Measurements from ENCODE around the gene TTC29.

Gene TTC29

GRCh38 chr4:146945556-146946374, at the start of gene TTC29:
Gene TTC29 (minus strand): TSS chr4:146945864. CDS start chr4:146939895, 5,969 bp downstream.
- peak; percentile 93 for DNase-seq

DNA sequence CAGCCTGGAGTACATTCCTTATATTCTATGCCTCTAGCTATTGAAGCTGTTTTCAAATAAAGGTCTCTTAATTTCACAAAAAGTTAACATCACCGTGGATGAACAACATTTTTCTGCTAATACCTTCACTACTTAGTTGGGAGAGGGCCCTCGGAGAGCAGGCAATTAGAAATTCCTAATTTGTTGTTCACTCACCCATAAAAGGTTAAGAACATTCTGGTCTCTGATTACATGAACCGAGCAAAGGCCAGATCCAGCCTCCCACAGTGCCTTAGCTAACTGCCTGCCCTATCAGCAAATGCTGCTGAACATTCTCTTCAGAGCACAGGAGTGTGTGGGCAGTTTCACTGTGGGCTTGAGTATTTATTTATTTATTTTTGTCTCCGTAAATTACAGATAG, 36.0 kb upstream of the TTC29 start:
- DNase-seq: no peak

GRCh38 chr4:146978641-146979040, 33.0 kb upstream of the TTC29 start:
- no peak for DNase-seq

GRCh38 chr4:146976145-146976544, 30.5 kb upstream of the TTC29 start:
- DNase-seq: no peak

- no peak for DNase-seq
Measured at GRCh38 chr4:146975527-146975926, 29.9 kb upstream of the TTC29 start.

DNA sequence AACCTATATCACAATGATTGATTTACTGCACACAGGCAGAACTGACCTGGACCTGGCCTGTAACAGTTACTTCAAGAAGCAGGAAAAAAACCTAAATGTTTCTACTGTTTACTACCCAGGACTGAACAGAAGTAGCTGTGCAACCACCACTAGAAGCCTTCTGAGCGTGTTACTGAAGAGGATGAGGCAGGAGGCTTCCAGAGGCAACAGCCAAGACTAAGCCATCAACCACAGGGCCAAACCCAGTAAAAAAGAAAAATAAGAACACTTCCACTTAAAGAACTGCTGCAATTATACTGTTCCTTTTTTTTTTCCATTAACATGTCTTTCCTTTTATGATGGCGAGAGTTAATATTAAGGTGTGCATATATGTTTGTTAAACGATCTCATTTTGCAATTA, 29.4 kb upstream of the TTC29 start:
- DNase-seq: no peak

GRCh38 chr4:146972036-146972435, 26.4 kb upstream of the TTC29 start:
- no peak for DNase-seq

GRCh38 chr4:146969126-146969525, 23.5 kb upstream of the TTC29 start:
- DNase-seq: no peak

DNA sequence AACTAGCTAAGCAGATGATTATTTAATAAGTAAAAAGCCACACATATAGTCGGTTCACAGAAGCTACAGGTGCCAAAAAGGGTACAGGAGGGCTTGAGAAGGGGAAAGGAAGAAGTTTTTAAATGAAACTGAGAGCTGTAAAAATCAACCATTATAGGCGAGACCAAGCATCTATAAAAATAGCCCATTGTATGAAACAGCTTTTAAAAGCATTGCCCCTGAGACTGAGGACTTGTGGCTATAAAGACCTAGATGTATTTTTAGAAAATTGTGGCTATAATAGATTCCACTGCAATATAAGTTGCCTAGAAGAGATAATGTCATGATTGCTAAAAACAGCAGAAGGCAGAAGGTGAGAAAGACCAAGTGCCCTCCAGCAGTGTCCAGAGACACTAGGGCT, 15.0 kb upstream of the TTC29 start:
- no peak for DNase-seq

DNA sequence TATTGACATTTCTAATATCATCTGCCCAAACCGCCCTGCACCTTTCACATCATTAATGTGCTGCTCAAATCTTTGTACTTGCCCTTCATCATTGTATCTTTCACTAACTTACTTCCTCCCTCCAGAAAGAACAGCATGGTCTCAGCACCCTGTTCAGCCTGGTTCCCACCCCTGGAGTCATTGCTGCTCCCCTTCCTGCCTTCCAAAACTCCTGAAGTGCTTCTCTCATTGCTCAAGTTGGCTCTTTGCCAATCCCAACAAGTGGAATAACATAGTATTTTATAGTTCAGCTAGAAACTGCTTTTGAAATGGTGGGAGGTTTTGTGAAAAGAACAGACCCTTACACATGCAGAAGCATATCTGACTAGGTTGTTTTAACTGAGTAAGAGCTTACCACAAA, 14.0 kb upstream of the TTC29 start:
- DNase-seq: no peak

GRCh38 chr4:146957237-146957636, 11.6 kb upstream of the TTC29 start:
- no peak for DNase-seq

DNA sequence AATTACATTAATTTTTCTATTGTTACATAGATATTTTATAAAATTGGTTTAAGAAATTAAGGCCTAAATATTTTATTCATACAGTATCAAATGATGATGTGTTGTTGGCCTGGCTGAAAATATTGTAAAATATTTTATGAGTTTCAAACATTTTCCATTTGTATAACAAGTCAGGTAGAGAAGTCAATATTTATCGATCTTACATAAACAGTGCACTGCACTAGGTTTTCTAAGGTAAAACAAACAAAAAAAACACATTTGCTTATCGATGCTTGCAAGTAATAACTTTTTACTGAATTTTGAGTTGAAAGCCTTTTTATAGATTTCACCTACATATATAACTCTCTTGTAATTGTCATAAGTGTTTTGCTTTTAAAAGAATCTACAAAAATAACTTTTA, 7.2 kb upstream of the TTC29 start:
- no peak for DNase-seq

GRCh38 chr4:146949559-146949958, 3.9 kb upstream of the TTC29 start:
- DNase-seq: no peak

DNA sequence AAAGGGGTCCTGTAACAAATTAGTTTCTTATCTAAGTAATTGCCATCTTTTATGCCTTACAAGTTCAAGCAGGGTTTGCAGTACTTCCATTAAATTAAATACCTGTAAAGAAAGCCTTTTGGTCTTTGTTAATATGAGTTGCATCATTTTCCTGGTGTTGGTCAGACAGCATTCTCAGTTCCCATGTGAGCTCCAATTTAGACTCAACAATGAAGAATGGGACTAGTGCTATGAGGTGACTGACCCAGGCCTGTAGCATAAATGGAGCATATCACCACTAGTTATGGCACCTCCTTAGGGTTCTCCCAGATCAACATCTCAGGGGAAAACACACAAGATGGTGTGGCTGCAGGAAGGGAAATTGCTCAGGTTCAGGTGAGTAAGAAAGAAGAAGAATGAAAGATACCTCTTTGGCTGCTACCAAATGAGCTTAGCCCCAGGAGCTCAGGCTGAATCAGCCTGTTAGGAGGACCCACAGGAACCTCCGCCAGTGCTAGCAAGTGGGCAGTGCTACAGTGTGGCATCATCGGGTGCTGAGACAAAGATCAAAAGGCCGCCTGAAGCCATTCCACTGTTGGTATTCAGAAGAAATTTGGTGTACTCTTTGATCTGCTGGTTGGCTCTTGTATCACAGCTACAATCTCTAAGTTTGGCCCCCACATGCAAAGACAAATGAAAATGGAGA, 1.8 kb downstream of the TTC29 start:
- no peak for DNase-seq

DNA sequence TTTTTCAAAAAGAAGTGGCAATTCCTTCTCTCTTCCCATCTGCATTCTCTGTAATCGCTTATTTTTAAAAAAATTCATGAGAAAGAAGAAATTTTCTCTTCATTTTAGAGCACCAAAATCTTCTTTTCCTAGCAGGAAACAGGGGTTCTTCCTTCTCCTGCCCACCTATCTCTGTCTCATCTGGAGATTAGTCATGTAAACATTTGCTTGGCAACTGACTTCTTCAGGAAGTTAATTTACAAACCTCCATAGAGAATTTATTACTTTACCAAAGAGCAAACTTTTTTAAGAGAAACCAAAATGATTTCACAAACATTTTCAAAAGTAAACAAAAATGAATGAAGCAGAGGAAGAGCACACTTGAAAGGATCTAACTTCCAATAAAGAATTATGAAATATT, 13.5 kb downstream of the TTC29 start:
- no peak for DNase-seq

DNA sequence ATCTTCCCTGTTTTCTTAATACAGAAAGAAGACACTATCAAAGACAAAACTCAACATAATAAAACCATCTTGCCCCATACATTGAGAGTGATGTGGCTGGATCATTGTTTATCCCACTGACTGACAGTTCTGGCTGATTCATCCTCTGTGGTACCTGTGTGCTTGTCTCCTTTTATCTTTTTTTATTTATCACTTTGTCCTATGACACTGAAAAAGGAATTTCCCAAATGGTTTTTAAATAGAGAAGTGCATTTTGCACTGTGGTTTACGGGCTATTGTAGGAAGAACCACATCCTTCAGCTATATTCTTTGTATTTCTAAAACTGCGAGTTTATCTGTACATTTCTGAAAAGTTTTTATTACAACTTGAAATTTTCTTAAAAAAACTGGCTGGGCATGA, 15.0 kb downstream of the TTC29 start:
- DNase-seq: no peak

- DNase-seq: no peak
Measured at GRCh38 chr4:146927695-146928094, 18.0 kb downstream of the TTC29 start.

DNA sequence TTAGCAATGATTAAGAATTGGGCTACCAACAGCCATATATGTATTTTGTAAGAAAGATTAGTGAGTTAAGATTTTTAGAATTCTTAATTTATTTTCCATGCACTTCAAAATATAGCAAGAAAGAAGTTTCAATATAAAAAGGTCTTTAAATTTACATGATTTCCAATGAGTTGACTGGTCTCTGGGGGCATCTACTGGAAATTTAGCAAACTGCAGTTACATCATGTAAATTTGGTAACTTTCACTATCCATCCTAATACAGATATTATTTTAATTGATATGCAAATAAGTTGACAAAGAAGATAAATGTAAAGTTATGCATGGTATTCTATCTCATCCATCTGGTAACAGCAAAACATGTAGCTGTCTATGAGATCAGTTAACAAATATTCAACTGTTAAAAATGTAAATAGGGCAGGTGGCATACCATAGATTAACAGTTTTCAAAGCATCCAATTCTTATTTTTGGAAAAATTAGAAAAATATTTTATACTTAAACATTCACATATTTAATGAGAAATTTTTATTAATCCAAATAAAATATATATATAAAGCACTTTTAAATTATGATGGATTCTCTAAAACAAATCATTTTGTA, 29.1 kb downstream of the TTC29 start:
- DNase-seq: no peak

DNA sequence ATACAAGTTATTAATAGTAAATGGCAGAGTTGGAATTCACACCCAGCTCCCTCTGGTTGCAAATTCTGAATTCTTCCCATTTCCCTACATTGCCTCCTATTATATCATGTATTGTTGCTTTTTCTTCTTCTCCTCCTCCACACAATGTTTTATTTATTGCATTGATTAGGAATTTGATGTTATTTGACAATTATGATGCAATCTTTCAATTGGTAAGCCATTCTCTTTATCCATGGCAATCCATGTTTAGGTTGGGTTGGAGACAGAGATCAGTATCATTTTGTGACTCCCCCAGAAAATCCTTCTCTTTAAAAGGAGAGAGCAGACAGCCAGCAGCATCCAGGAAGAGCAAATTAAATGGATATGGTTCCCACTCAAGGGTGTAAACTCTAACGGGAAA, 30.5 kb downstream of the TTC29 start:
- DNase-seq: no peak

DNA sequence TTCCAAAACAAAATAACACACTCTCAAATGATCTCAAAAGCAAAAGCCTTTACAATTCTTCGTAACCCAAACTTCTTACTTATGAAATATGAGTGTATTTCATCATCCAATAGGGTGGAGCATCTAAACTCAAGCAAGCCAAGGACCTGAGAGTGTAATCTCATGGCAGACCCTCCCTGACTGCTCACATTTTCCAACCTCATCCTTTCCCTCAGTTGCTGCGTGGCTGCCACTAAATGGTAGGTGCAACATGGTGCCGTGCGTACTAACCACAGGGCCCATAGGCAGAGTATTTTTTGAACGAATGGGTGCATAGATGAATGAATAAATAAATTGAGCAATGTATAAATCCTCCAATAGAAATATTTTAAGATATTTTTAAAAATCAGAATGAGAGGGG, 45.4 kb downstream of the TTC29 start:
- no peak for DNase-seq

- DNase-seq: no peak
Measured at GRCh38 chr4:146890301-146890700, 55.4 kb downstream of the TTC29 start.

DNA sequence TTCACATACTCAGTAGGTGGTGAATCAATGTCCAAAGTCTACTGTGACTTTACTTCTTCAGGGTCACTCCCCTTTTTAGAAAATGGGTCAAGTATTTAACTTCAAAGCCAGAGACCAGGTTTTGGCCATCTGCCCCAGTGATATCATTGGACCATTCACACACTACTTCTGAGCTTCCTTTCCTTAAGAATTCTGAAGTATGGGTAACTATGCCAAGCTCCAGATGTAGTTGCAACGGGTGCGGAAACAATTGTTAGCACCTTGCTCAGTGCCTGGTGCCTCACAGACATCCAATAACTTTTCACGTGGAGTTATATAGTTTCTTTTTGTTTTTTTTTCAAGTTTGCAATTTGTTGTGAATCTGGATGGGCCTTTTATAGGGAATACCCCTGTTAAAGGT, 62.6 kb downstream of the TTC29 start:
- DNase-seq: no peak

DNA sequence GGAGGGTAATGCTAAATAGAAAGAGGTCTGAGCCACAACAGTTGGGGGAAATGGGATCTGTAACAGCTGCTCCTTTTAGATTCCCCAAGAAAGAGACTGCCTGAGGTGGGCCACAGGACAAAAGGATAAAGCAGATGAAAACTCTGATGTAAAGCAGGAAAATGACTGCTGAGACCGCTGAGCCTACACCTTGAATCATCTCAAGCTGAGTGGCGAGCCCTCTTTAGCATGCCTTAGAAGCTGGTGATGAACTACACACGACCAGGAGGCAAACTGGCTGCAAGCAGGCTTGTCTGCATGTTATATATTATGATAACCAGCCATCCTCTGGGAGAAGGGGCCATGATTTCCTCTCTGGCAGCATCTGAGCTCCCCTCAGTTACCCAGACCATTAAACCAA, 88.4 kb downstream of the TTC29 start:
- DNase-seq: no peak

GRCh38 chr4:146855761-146856160, 89.9 kb downstream of the TTC29 start:
- DNase-seq: no peak
